Measurements from ENCODE around the gene PAX9.

Gene PAX9

GRCh38 chr14:36656687-36657398 lies 4.8 kb upstream of the PAX9 start:
- DNase-seq: no peak

- DNase-seq: no peak
Measured at GRCh38 chr14:36657399-36658122, 4.1 kb upstream of the PAX9 start.

- DNase-seq: no peak
Measured at GRCh38 chr14:36658123-36659009, 3.3 kb upstream of the PAX9 start.

- DNase-seq: no peak
Measured at GRCh38 chr14:36659010-36659821, 2.4 kb upstream of the PAX9 start.

GRCh38 chr14:36659822-36660735 lies 1.6 kb upstream of the PAX9 start:
- DNase-seq: no peak

- peak; percentile 70 to 77 for DNase-seq
Measured at GRCh38 chr14:36660736-36661505, 739 bp upstream of the PAX9 start.

- no peak for DNase-seq
Measured at GRCh38 chr14:36662258-36662542, 540 bp downstream of the PAX9 start.

GRCh38 chr14:36662543-36663403 lies 1.1 kb downstream of the PAX9 start:
- DNase-seq: peak; percentile 74 to 79

GRCh38 chr14:36663404-36664321 lies 2.0 kb downstream of the PAX9 start:
- DNase-seq: peak in 1 of 2 experiments; percentile 40

GRCh38 chr14:36664322-36665193 lies 2.9 kb downstream of the PAX9 start:
- DNase-seq: no peak

- DNase-seq: no peak
Measured at GRCh38 chr14:36665887-36666415, 4.3 kb downstream of the PAX9 start.

GRCh38 chr14:36666416-36667206 lies 5.0 kb downstream of the PAX9 start:
- DNase-seq: no peak

GRCh38 chr14:36667679-36668078 lies 6.0 kb downstream of the PAX9 start:
- no peak for DNase-seq

GRCh38 chr14:36671149-36671548 lies 9.5 kb downstream of the PAX9 start:
- no peak for DNase-seq

- no peak for DNase-seq
Measured at GRCh38 chr14:36672095-36672494, 10.4 kb downstream of the PAX9 start.

GRCh38 chr14:36674659-36675058 lies 13.0 kb downstream of the PAX9 start:
- DNase-seq: no peak

GRCh38 chr14:36675581-36675980 lies 13.9 kb downstream of the PAX9 start:
- no peak for DNase-seq

Measured in SHP77 (cell line).